Fibroblast of peridontal ligament (primary cell): ENCODE data around the gene KRT83.
A peak's percentile ranks its signal among the peaks of the same experiment; 100 is the strongest.
"Not testable (repeated sequence)": the region's sequence is repeated elsewhere in the genome, so short reads cannot be mapped to it uniquely, and the experiment has no call there.

Experiments used
- DNase-seq: peaks from one replicate; pipeline ENCODE4 v3.0.0-alpha.2; 2010; ENCODE audit errors: extremely low read depth

KRT83 gene

DNA sequence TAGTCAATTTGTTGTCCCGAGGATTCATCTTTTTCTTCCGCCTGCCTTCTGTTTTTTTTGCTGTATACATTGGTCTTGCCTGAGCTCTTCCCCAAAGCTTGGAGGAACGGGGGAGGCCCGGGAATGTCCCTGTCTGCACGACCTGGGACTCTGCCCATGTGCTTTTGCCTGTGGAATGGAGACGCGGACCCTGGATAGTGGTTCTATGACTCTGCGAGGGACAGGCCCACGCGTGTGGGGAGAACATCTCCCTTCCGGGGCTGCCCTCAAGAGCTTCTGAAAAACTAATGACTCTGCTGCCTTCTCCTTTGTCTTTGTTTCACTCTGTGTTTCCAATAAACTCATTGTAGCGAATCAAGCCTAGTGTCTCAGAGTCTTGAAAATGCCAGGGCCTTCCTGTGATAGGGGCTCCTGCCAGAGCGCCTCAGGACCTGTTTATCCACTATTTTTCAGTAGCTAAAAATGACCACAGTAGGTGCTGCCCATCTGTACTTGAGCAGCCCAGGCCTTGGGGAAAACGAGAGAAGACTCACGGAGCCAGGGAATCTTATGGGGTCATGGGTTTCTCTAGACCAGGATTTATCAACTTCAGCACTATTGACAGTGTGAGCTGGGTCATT lies 12.3 kb downstream of the KRT83 start:
- DNase-seq: no peak

DNA sequence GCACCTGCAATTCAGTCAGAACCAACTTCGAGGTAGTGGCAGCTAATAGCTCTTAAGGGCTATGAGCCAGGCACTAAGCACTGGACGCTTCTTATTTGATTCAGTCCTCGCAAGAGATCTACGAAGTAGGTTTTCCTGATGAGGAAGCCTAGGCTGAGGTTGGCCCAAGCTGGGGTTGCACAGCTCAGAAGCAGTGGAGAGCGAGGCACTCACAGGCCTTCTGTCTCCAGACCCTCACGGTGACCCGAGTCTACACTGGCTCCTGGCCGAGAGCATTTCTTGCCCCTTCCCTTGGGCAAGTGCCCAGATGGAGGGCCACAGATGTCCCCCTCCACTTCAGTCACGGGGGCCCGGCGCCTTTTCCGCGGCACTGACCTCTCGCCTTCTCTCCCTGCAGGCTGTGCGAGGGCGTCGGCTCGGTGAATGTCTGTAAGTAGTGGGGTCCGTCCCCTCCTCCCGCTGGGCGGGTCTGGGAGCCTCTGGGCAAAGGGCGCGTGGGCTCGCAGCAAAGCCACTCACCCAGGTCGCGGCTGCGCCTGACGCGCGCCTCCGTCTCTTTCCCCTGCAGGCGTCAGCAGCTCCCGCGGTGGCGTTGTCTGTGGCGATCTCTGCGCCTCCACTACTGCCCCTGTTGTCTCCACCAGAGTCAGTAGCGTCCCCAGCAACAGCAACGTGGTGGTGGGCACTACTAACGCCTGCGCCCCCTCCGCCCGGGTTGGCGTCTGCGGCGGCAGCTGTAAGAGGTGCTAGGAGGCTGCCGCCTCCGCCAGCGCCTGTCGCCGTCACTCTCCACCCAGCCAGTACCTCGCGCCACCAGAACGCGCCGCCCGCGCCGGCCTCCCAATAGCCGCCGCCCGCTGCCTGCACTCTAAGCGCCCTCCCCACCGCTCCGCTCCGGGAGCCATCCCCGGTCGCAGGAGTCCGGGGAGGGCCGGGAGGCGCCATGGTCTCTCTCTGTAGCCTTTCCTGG lies 13.1 kb downstream of the KRT83 start:
- DNase-seq: peak; percentile 17

- DNase-seq: no peak
Measured at GRCh38 chr12:52306731-52307130, 14.5 kb downstream of the KRT83 start.

GRCh38 chr12:52305921-52306705 lies 15.1 kb downstream of the KRT83 start:
- DNase-seq: no peak

- not testable (repeated sequence) for DNase-seq
Measured at GRCh38 chr12:52304941-52305411, 16.2 kb downstream of the KRT83 start.

DNA sequence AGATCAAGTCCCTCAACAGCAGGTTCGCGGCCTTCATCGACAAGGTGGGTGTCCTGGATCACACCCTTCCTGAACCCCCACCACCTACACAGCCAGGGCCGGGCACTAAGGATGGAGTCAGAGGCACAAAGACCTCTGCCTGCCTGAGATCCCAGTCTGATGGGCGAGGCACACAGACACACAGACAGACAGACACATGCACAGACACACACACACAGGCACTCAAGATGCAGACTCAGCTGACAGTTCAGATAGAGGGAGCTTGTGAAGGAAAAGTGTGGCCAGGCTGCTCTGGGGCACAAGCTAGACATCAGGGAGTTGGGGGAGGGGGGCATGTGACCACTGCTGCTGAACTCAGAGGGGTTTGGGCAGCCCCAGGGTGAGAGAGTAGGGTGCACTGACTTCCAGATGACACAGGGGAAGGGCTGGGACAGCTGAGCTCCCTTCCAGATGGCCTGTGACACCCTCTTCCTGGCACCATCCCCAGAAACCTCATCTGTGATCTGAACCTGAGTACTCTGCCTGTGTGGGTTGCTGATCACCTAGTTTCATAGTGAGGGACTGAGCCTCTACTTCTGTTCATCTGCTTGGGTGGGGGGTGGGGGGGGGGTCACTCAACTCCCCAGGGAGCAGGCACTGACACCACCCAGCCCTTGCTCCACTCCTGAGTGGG lies 18.8 kb downstream of the KRT83 start:
- not testable (repeated sequence) for DNase-seq

- DNase-seq: not testable (repeated sequence)
Measured at GRCh38 chr12:52301721-52302120, 19.5 kb downstream of the KRT83 start.

DNA sequence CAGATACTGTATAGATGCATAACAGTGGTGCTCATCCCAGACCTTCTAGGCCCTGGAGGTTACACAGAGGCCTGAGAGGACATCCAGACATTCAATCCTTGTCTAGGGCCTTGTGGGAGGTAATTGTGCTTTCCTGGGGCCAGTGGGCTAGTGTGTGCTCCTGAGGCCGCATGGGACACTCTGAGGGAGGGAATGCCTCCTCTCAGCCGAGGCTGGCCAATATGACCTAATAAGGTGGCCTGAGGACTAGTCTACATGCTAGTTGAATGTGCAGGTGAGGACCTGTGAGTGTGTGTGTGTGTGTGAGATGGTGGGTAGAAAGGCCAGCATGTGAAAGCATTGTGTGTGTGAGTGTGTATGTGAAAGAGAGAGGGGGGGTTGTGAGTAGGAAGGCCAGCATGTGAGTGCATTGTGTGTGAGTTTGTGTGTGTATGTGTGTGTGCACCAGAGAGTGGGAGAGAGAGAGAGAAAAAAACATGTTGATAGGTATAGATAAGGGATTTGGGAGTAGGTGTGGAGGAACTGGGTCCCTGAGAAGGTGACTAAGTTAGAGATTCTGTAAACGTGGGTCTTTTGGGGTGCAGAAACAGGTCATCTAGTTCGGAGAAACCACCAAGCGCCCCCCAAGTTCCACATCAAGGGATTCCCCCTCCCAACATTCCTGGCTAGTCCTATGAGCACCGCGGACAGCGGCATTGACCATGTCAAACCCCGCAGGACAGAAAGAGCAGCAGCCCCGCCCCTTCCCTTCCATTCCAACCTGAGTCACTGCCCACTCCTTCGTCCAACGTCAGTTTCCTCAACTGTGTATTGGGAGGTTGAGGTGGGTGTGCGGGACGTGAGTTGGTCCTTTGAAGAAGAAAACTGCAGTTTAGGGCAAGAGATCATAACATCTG lies 20.2 kb downstream of the KRT83 start:
- no peak for DNase-seq

DNA sequence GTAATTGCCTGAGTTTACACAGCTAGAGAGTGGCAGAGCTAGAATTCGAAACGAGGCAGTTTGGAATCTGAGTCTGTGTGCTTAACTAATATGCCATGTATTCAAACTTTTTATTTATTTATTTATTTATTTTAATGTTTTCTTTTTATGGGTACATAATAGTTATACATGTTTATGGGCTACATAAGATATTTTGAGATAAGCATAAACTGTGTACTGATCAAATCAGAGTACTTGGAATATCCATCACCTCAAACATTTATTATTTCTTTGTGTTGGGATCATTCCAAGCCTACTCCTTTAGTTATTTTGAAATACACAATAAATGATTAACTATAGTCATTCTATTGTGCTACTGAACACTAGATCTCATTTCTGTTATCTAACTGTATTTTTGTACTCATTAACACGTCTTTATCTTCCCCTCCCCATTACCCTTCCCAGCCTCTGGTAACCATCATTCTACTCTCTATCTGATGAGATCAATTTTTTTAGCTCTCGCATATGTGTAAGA lies 22.5 kb downstream of the KRT83 start:
- no peak for DNase-seq

GRCh38 chr12:52296572-52297215 lies 24.5 kb downstream of the KRT83 start:
- DNase-seq: no peak

DNA sequence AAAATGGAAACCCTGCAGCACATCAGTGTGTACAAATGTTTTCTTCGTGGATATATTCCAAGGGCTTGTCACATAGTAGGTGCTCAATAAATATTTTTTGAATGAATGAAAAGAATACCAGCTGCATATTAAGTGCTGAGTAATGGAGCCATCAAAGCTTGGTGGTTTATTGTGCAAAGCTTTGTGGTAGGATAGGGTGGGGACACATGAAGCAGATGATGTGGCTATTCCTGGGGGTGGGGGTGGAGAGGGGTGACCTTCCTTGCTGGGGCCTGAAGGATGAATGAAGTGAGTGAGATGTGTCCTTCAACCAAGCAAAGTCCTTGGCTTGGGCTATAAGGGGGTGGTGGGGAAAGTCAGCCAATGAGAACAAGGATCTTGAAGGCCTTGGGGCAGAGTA lies 25.5 kb downstream of the KRT83 start:
- DNase-seq: no peak

DNA sequence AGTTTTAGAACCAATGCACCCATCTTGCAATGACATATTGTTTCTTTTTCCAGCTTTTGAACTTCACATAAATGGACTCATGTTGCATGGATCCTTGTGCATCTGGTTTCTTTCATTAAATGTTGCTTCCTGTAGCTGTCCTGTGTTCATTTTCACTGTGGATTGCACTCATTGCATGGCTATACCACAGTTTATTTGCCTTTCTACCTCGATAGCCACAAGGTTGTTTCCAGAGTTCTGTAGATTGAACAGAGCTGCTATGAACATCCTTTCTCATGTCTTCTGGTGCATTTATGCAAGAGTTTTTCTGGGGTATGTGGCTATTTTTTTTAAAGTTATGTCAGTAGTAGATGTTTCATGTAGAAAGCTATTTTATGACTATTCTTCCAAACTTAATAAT lies 26.4 kb downstream of the KRT83 start:
- no peak for DNase-seq

DNA sequence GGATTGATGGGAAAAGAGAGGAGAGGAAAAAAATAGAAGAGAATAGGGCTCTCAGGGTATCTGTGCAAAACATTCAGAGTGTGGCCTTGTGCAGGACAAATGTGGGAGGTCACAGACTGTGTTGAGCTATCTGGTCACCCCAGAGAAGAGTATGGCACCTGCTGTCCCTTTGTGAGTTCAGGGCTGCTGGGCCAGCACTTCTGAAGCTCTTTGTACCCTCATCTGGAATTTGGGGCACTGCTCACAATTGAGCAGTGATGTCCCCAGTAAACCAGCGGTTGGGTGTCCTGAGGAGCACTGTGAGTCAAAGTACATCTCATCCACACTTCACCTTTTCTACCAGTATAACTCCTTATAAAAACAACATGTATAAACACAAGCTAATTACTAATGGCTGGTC lies 27.3 kb downstream of the KRT83 start:
- no peak for DNase-seq

DNA sequence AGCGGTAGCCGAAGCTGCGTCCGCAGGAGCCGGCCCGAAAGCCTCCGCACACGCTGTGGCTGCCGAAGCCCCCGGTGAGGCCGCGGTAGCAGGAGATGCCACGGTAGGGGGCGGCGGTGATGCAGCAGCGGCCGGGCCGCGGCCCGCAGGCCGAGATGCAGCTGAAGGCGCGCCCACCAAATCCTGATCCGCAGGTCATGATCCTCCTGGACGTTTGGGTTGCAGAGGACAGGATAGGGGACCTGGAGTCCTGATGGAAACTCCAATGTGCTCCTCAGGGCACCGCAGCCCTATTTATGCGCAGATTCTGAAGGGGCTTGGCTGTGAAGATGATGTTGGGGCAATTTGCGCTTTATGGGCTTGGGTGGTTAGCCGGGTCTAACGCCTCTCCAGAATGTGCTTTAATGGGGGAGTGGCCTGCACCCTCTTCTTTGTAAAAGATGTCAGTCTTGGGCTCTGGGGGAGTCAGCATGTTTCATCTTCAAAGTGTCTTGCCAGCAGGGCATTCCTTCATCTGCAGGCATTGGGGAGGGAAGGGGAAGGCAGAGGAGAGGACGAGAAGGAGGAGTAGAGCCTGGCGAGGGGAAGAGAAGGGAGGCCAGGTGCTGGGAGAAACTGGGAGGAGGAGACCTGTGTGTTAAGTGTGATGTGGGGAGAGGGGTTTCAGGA lies 29.8 kb downstream of the KRT83 start, which contains the start of gene KRT81:
Gene KRT81, minus strand, starts transcription at position 268 of the 669 bp plus-strand sequence. Its CDS starts 69 bp downstream, at position 199.
- no peak for DNase-seq

DNA sequence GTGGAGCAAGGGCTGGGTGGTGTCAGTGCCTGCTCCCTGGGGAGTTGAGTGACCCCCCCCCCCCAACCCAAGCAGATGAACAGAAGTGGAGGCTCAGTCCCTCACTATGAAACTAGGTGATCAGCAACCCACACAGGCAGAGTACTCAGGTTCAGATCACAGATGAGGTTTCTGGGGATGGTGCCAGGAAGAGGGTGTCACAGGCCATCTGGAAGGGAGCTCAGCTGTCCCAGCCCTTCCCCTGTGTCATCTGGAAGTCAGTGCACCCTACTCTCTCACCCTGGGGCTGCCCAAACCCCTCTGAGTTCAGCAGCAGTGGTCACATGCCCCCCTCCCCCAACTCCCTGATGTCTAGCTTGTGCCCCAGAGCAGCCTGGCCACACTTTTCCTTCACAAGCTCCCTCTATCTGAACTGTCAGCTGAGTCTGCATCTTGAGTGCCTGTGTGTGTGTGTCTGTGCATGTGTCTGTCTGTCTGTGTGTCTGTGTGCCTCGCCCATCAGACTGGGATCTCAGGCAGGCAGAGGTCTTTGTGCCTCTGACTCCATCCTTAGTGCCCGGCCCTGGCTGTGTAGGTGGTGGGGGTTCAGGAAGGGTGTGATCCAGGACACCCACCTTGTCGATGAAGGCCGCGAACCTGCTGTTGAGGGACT lies 30.6 kb downstream of the KRT83 start:
- not testable (repeated sequence) for DNase-seq

DNA sequence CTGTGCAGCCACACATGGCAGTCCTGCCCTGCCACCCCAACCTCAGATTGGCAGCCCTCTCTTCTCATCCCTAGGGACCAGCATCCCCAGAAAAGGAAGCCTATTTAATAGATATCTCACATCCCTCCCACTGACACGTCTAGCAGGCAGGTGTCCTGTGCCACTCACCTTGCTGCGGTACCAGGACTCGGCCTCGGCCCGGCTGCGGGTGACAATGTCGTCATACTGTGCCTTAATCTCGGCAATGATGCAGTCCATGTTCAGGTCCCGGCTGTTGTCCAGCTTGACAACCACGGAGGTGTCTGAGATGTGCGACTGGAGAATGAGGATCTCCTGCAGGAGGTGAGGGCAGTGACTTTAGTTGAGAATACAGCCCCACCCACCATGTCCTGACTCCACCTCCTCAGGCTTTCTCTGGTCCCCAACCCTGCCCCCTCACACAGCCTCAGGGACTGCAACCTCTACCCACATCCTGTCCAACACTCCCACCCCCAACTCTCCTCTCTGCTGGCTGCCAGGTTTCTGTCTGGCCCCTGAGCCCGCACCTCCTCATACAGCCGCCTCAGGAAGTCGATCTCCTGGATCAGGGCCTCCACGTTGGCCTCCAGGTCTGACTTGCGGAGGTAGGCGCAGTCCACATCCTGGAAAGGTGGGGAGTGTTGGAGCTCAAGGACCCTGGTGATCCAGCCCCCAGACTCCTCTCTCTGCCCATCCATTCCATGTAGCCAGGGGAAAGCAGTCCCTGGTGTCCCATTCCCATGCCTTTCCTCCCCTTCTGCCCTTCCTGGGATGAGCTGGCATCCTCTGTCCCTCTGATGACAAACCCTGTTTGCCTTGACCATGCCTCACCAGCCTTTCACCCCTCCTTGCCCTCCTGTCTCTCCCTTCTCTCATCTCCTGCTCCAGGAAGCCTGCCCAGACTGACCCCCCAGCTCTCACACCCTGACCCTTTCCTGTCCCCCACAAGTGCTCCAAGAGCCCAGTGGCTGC lies 33.1 kb downstream of the KRT83 start:
- not testable (repeated sequence) for DNase-seq
